Right kidney (tissue), 1 donor: ENCODE data around the gene KRTAP5-4.

Source experiments
- DNase-seq: peaks from one replicate; pipeline ENCODE4 v3.0.0-alpha.2; 2016

KRTAP5-4 gene

DNA sequence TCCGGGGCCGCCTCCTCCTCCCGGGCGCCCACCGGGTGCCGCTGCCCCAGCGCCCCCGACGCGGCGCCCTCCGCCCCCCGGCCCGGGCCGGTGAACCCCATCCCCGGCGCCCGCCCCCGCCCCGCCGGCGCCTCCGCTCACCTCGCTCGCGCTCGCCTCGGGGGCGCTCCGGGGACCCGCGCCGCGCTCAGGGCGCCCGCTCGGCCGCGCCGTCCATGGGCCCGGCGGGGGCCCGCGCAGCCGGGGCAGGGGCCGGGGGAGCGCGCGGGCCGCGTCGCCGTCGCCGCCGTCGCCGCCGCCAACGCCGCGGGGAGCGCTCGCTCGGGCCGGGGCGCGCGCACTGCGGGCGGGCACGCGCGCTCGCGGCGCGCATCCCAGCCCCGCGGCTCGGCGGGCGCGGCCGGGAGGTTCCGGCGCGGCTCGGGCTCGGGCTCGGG lies 50.2 kb downstream of the KRTAP5-4 start:
- DNase-seq: no peak
